K562 (cell line): ENCODE measurements around the gene SDF4. TPM values are rescaled to one million over a fixed set of nuclear protein-coding genes. Genes with fewer than 3 reads are reported as not detected.

Source experiments
- CREBBP ChIP-seq: IDR thresholded peaks from one replicate; pipeline ENCODE4 v1.6.1; 2012; ENCODE audit warnings: low read depth, mild to moderate bottlenecking, control low read depth, inconsistent platforms, low read length
- EHMT2 ChIP-seq: fragments of 450-650 bp; IDR thresholded peaks from 2 replicates; pipeline ENCODE4 v1.6.1; 2018; ENCODE audit warnings: antibody characterized with exemption
- MTA1 ChIP-seq: fragments of 450-650 bp; IDR thresholded peaks from 2 replicates; pipeline ENCODE4 v1.6.1; 2017; ENCODE audit warnings: borderline replicate concordance
- POLR2G ChIP-seq: fragments of 200-400 bp; formaldehyde crosslinking; IDR thresholded peaks from 2 replicates; pipeline ENCODE4 v1.6.1; 2017; ENCODE audit warnings: low read depth, mild to moderate bottlenecking, antibody characterized with exemption, low read length, moderate library complexity
- PURB ChIP-seq: sonication (generic); formaldehyde crosslinking; IDR thresholded peaks from 2 replicates; pipeline ENCODE4 v1.9.0; 2021; ENCODE audit warnings: low read depth, mild to moderate bottlenecking, missing genetic modification reagents
- RBM39 ChIP-seq: fragments of 200-400 bp; formaldehyde crosslinking; optimal IDR thresholded peaks from 2 replicates; pipeline ENCODE3; 2018; ENCODE audit warnings: low read depth, low read length
- SAP30 ChIP-seq: fragments of 200-600 bp; sonication (generic); IDR thresholded peaks from 2 replicates; pipeline ENCODE4 v1.6.1; 2012; ENCODE audit warnings: borderline replicate concordance, low read depth, mild to moderate bottlenecking, moderate library complexity, low read length, control low read depth, inconsistent platforms; ENCODE audit not compliant: insufficient read depth, poor library complexity, severe bottlenecking
- TEAD2 ChIP-seq: fragments of 450-650 bp; IDR thresholded peaks from 2 replicates; pipeline ENCODE4 v1.6.1; 2016; ENCODE audit warnings: missing genetic modification characterization, control low read depth, missing compliant biosample characterization
- XRCC3 ChIP-seq: fragments of 450-650 bp; IDR thresholded peaks from 2 replicates; pipeline ENCODE4 v1.6.1; 2017; ENCODE audit warnings: mild to moderate bottlenecking, moderate library complexity
- ZNF212 ChIP-seq: fragments of 450-650 bp; formaldehyde crosslinking; IDR thresholded peaks from 2 replicates; pipeline ENCODE4 v1.4.0; 2020; ENCODE audit warnings: mild to moderate bottlenecking
- ZNF217 ChIP-seq: sonication (generic); formaldehyde crosslinking; IDR thresholded peaks from 2 replicates; pipeline ENCODE4 v1.8.0; 2022; ENCODE audit warnings: mild to moderate bottlenecking, missing genetic modification reagents
- ZNF311 ChIP-seq: fragments of 250-450 bp; sonication (Bioruptor Pico); IDR thresholded peaks from 2 replicates; pipeline ENCODE4 v1.4.0; 2020; ENCODE audit warnings: mild to moderate bottlenecking, moderate library complexity
- ZNF778 ChIP-seq: fragments of 450-650 bp; formaldehyde crosslinking; IDR thresholded peaks from 2 replicates; pipeline ENCODE4 v1.4.0; 2020; ENCODE audit warnings: mild to moderate bottlenecking, moderate library complexity
- polyA plus RNA-seq, 8 experiments: library from polyadenylated mRNA; depleted of rRNA in 4 of 8; stranded (reverse) in 5 of 8; unstranded in 3 of 8; fragments of >200 nt; fragmentation: Nextera tagmentation in 2 of 8; fragmentation: Illumina TruSeq in 1 of 8; extraction: Ambion mirVana in 2 of 8; extraction: Trizol in 1 of 8; gene quantifications; 2 replicates each; pipeline versions ENCODE4 v1.2.1 to v1.2.3, GENCODE V29; 2011 to 2014; ENCODE audit warnings: inconsistent platforms in 1 of 8, missing spikeins in 1 of 8
- total RNA-seq, 7 experiments: library from RNA; depleted of rRNA in 6 of 7; stranded (reverse); fragments of >200 nt in 6 of 7; fragmentation: Illumina TruSeq in 2 of 7; extraction: Trizol in 2 of 7; gene quantifications; 2 replicates each; pipeline versions ENCODE4 v1.2.1 to v1.2.3, GENCODE V29; 2011 to 2021; ENCODE audit warnings: low replicate concordance in 1 of 7
- TF ChIP-seq, protein P1 (sequence below): fragments of 250-450 bp; sonication (Bioruptor Pico); IDR thresholded peaks from 2 replicates; pipeline ENCODE4 v1.5.0; 2021; ENCODE audit warnings: mild to moderate bottlenecking, moderate library complexity
- TF ChIP-seq, protein P2 (sequence below), 2 experiments: fragments of 450-650 bp; IDR thresholded peaks; 2 replicates each; pipeline ENCODE4 v1.6.1; 2018; ENCODE audit warnings: mild to moderate bottlenecking in 2 of 2, low read depth in 1 of 2; ENCODE audit not compliant: partially characterized antibody in 2 of 2
- TF ChIP-seq, protein P3 (sequence below): fragments of 250-450 bp; sonication (Bioruptor Pico); IDR thresholded peaks from 2 replicates; pipeline ENCODE4 v1.6.1; 2021; ENCODE audit warnings: mild to moderate bottlenecking
- TF ChIP-seq, protein P4 (sequence below): fragments of 250-450 bp; sonication (Bioruptor Pico); IDR thresholded peaks from 2 replicates; pipeline ENCODE4 v1.8.0; 2021; ENCODE audit warnings: borderline replicate concordance, mild to moderate bottlenecking, moderate library complexity; ENCODE audit not compliant: poor library complexity, severe bottlenecking
- TF ChIP-seq, protein P5 (sequence below): fragments of 250-450 bp; sonication (Bioruptor Pico); IDR thresholded peaks from 2 replicates; pipeline ENCODE4 v1.5.0; 2021

The SDF4 gene
- total and polyA plus RNA-seq, 9 of the 15 experiments (the other 6 are each of a cell fraction or from before 2014, with no cell fraction given) = 0.35 to 160 (median 65.2) TPM

DNA sequence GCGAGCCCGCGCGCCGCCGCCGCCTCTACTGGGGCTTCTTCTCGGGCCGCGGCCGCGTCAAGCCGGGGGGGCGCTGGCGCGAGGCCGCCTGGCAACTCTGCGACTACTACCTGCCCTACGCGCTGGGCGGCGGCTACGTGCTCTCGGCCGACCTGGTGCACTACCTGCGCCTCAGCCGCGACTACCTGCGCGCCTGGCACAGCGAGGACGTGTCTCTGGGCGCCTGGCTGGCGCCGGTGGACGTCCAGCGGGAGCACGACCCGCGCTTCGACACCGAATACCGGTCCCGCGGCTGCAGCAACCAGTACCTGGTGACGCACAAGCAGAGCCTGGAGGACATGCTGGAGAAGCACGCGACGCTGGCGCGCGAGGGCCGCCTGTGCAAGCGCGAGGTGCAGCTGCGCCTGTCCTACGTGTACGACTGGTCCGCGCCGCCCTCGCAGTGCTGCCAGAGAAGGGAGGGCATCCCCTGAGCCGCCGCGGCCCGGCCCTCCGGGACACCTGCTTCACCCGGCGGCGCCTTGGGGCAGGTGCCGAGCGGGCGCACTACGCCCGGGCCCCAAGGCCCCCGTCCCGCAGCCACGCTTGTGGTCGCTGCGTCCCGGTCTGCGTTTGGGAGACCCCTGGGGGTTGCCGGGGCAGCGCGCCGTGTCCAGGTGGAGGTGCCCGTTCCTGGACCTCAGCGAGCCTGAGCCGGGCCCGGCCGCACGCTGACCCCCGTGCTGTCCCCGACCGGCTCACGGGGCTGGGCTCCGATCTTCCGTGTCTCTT, 1.2 kb upstream of the SDF4 start (continued):
- TF ChIP-seq, protein P1, sequence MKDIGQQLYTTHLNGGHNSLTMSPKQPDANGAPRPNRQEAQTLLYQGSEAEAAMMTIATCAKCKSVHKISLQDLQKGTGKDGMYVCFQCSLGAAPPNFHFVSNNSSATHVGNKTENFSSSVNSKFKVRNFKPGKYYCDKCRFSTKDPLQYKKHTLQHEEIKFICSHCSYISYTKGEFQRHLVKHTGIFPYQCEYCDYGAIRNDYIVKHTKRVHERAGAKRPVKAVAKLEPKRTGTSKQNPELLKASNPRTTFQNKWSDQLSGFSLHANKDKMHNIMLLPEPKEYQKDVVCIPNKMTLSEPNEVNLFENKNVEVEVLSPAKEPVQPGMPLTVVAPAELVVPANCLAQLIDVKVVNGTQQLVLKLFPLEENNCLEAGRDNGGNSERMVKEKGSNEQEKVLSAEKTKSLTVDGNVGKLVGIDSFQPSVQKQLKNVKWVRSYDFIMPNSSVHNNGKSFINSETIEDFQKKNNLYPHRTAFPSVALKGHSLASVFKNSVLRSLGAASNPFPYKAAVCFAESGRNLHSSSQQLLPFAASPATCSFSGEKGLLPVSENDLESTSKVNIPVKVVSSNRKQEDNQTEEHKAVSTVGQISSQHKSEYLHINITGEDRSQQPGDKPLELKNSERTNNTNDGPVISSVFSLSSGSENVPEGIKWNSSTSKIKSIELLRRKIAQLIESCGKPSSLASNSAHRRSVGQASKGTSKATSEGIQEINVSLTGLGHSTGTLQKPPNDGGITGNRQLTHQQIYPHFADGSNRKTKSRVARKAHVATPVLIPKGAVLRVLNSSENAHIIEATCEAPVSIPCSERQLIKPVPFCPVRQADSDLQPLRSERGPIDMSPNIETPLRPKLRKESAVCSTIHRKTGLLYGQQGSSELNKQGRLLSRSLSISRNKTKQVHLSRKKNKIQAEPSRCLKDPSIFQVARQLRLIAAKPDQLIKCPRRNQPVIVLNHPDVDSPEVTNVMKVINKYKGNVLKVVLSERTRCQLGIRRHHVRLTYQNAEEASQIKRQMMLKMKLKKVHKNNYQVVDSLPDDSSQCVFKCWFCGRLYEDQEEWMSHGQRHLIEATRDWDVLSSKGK (CRISPR knock-in tag) = no peak
- no peak for TF ChIP-seq ZNF778 (CRISPR knock-in tag)
- no peak for TF ChIP-seq PURB
- TF ChIP-seq CREBBP = no peak
- TF ChIP-seq ZNF311 (CRISPR knock-in tag) = no peak
- no peak for TF ChIP-seq EHMT2
- TF ChIP-seq ZNF217 = no peak
- TF ChIP-seq SAP30 = no peak
- TF ChIP-seq, protein P2, sequence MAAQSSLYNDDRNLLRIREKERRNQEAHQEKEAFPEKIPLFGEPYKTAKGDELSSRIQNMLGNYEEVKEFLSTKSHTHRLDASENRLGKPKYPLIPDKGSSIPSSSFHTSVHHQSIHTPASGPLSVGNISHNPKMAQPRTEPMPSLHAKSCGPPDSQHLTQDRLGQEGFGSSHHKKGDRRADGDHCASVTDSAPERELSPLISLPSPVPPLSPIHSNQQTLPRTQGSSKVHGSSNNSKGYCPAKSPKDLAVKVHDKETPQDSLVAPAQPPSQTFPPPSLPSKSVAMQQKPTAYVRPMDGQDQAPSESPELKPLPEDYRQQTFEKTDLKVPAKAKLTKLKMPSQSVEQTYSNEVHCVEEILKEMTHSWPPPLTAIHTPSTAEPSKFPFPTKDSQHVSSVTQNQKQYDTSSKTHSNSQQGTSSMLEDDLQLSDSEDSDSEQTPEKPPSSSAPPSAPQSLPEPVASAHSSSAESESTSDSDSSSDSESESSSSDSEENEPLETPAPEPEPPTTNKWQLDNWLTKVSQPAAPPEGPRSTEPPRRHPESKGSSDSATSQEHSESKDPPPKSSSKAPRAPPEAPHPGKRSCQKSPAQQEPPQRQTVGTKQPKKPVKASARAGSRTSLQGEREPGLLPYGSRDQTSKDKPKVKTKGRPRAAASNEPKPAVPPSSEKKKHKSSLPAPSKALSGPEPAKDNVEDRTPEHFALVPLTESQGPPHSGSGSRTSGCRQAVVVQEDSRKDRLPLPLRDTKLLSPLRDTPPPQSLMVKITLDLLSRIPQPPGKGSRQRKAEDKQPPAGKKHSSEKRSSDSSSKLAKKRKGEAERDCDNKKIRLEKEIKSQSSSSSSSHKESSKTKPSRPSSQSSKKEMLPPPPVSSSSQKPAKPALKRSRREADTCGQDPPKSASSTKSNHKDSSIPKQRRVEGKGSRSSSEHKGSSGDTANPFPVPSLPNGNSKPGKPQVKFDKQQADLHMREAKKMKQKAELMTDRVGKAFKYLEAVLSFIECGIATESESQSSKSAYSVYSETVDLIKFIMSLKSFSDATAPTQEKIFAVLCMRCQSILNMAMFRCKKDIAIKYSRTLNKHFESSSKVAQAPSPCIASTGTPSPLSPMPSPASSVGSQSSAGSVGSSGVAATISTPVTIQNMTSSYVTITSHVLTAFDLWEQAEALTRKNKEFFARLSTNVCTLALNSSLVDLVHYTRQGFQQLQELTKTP (IDR thresholded peaks at IDR 0.05; ENCODE audit: low read depth in 1 of 2, partially characterized antibody in 2 of 2) = no peak
- TF ChIP-seq, protein P3, sequence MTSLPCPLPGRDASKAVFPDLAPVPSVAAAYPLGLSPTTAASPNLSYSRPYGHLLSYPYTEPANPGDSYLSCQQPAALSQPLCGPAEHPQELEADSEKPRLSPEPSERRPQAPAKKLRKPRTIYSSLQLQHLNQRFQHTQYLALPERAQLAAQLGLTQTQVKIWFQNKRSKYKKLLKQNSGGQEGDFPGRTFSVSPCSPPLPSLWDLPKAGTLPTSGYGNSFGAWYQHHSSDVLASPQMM = no peak
- no peak for TF ChIP-seq XRCC3
- TF ChIP-seq, protein P4, sequence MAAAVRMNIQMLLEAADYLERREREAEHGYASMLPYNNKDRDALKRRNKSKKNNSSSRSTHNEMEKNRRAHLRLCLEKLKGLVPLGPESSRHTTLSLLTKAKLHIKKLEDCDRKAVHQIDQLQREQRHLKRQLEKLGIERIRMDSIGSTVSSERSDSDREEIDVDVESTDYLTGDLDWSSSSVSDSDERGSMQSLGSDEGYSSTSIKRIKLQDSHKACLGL (CRISPR knock-in tag) = no peak
- TF ChIP-seq RBM39 = no peak
- no peak for TF ChIP-seq MTA1
- TF ChIP-seq TEAD2 = no peak
- TF ChIP-seq POLR2G = peak; percentile 63
- TF ChIP-seq ZNF212 = no peak
- TF ChIP-seq, protein P5, sequence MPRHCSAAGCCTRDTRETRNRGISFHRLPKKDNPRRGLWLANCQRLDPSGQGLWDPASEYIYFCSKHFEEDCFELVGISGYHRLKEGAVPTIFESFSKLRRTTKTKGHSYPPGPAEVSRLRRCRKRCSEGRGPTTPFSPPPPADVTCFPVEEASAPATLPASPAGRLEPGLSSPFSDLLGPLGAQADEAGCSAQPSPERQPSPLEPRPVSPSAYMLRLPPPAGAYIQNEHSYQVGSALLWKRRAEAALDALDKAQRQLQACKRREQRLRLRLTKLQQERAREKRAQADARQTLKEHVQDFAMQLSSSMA (CRISPR knock-in tag) = no peak
